H9 (cell line): ENCODE measurements around the gene TSPAN2. TPM values are rescaled to one million over a fixed set of nuclear protein-coding genes. Genes with fewer than 3 reads are reported as not detected.

Source experiments
- DNase-seq: peaks from one replicate; pipeline ENCODE4 v3.0.0-alpha.2; 2017
- H2AFZ ChIP-seq: one replicate; pipeline ENCODE4 v1.6.1; 2013; ENCODE audit warnings: mild to moderate bottlenecking, low read length, control low read depth, moderate library complexity
- H2AK5ac ChIP-seq: 2 replicates; pipeline ENCODE4 v1.6.1; 2013; ENCODE audit warnings: low read length, control low read depth, mixed read lengths; ENCODE audit not compliant: insufficient read length
- H2BK120ac ChIP-seq: one replicate; pipeline ENCODE4 v1.6.1; 2013; ENCODE audit warnings: low read depth, mild to moderate bottlenecking, low read length, control low read depth, inconsistent platforms; ENCODE audit not compliant: poor library complexity, severe bottlenecking
- H2BK12ac ChIP-seq: 2 replicates; pipeline ENCODE4 v1.6.1; 2013; ENCODE audit warnings: low read length, control low read depth, mixed read lengths, low read depth; ENCODE audit not compliant: insufficient read length
- H2BK15ac ChIP-seq: 2 replicates; pipeline ENCODE4 v1.6.1; 2013; ENCODE audit warnings: low read depth, low read length, control low read depth
- H2BK20ac ChIP-seq: one replicate; pipeline ENCODE4 v1.6.1; 2013; ENCODE audit warnings: low read depth, mild to moderate bottlenecking, low read length, control low read depth, inconsistent platforms; ENCODE audit not compliant: poor library complexity, severe bottlenecking
- H2BK5ac ChIP-seq: 2 replicates; pipeline ENCODE4 v1.6.1; 2013; ENCODE audit warnings: low read length, control low read depth, mixed read lengths; ENCODE audit not compliant: insufficient read length
- H3K14ac ChIP-seq: 2 replicates; pipeline ENCODE4 v1.6.1; 2013; ENCODE audit warnings: low read length, control low read depth; ENCODE audit not compliant: insufficient read depth
- H3K18ac ChIP-seq: 2 replicates; pipeline ENCODE4 v1.6.1; 2013; ENCODE audit warnings: low read depth, mild to moderate bottlenecking, mixed read lengths, low read length, control low read depth; ENCODE audit not compliant: insufficient read length
- H3K23ac ChIP-seq: 2 replicates; pipeline ENCODE4 v1.6.1; 2013; ENCODE audit warnings: low read length, control low read depth, mixed read lengths, low read depth; ENCODE audit not compliant: insufficient read length
- H3K23me2 ChIP-seq: 2 replicates; pipeline ENCODE4 v1.6.1; 2013; ENCODE audit warnings: low read depth, mild to moderate bottlenecking, mixed read lengths, low read length, control low read depth; ENCODE audit not compliant: insufficient read length, poor library complexity, severe bottlenecking
- H3K27ac ChIP-seq: 2 replicates; pipeline ENCODE4 v1.5.1; 2013; ENCODE audit warnings: low read length, control low read depth, mixed read lengths, low read depth; ENCODE audit not compliant: insufficient read length
- H3K27me3 ChIP-seq: 2 replicates; pipeline ENCODE4 v1.6.1; 2013; ENCODE audit warnings: low read length, control low read depth, inconsistent platforms; ENCODE audit not compliant: insufficient read depth
- H3K4ac ChIP-seq: 2 replicates; pipeline ENCODE4 v1.6.1; 2013; ENCODE audit warnings: low read depth, mild to moderate bottlenecking, control low read depth, inconsistent platforms, low read length, moderate library complexity
- H3K4me1 ChIP-seq: 2 replicates; pipeline ENCODE4 v1.6.1; 2013; ENCODE audit warnings: low read length, control low read depth, inconsistent platforms; ENCODE audit not compliant: insufficient read depth
- H3K4me2 ChIP-seq: 2 replicates; pipeline ENCODE4 v1.6.1; 2013; ENCODE audit warnings: low read length, control low read depth, mixed read lengths; ENCODE audit not compliant: insufficient read length, insufficient read depth
- H3K56ac ChIP-seq: 2 replicates; pipeline ENCODE4 v1.6.1; 2013; ENCODE audit warnings: low read depth, mild to moderate bottlenecking, mixed read lengths, low read length, control low read depth; ENCODE audit not compliant: insufficient read length
- H3K79me1 ChIP-seq: 2 replicates; pipeline ENCODE4 v1.6.1; 2013; ENCODE audit warnings: low read depth, mild to moderate bottlenecking, moderate library complexity, low read length, control low read depth, inconsistent platforms; ENCODE audit not compliant: insufficient read depth, poor library complexity, severe bottlenecking
- H3K79me2 ChIP-seq: 2 replicates; pipeline ENCODE4 v1.6.1; 2013; ENCODE audit warnings: low read length, control low read depth, inconsistent platforms; ENCODE audit not compliant: insufficient read depth
- H3K9ac ChIP-seq: 2 replicates; pipeline ENCODE4 v1.6.1; 2013; ENCODE audit warnings: low read length, control low read depth, mixed read lengths; ENCODE audit not compliant: insufficient read length; ENCODE audit errors: extremely low read depth
- H3K9me3 ChIP-seq: one replicate; pipeline ENCODE4 v1.6.1; 2013; ENCODE audit warnings: low read depth, low read length, inconsistent platforms; ENCODE audit not compliant: control insufficient read depth
- H3T11ph ChIP-seq: one replicate; pipeline ENCODE4 v1.6.1; 2013; ENCODE audit warnings: mild to moderate bottlenecking, low read length, control low read depth, inconsistent platforms
- H4K20me1 ChIP-seq: one replicate; pipeline ENCODE4 v1.6.1; 2013; ENCODE audit not compliant: control insufficient read depth, insufficient read length, insufficient read depth
- H4K5ac ChIP-seq: 2 replicates; pipeline ENCODE4 v1.6.1; 2013; ENCODE audit warnings: low read depth, mild to moderate bottlenecking, mixed read lengths, low read length, control low read depth; ENCODE audit not compliant: insufficient read length
- H4K8ac ChIP-seq: replicated peaks from 2 replicates; pipeline ENCODE4 v1.6.1; 2013; ENCODE audit warnings: low read length, control low read depth, mixed read lengths, low read depth; ENCODE audit not compliant: insufficient read length
- H4K91ac ChIP-seq: 2 replicates; pipeline ENCODE4 v1.6.1; 2013; ENCODE audit warnings: low read depth, mild to moderate bottlenecking, moderate library complexity, mixed read lengths, low read length, control low read depth; ENCODE audit not compliant: insufficient read length
- H3K27ac Mint-ChIP-seq, 3 experiments: 2 replicates in 2 of 3; 3 replicates in 1 of 3; pipeline ENCODE4 v1.8.0; 2020 to 2021; ENCODE audit warnings: mixed read lengths in 3 of 3, mild to moderate bottlenecking in 1 of 3, moderate library complexity in 1 of 3
- H3K27me3 Mint-ChIP-seq: 2 replicates; pipeline ENCODE4 v1.8.0; 2021; ENCODE audit warnings: low read depth, mild to moderate bottlenecking, moderate library complexity, mixed read lengths
- H3K36me3 Mint-ChIP-seq, 3 experiments: 2 replicates in 2 of 3; 3 replicates in 1 of 3; pipeline ENCODE4 v1.8.0; 2020 to 2021; ENCODE audit warnings: low read depth in 3 of 3, mixed read lengths in 3 of 3; ENCODE audit not compliant: insufficient read depth in 1 of 3
- H3K4me1 Mint-ChIP-seq, 2 experiments: 2 replicates each; pipeline ENCODE4 v1.8.0; 2020; ENCODE audit warnings: mixed read lengths in 2 of 2
- H3K4me3 Mint-ChIP-seq, 2 experiments: 2 replicates in 1 of 2; 3 replicates in 1 of 2; pipeline ENCODE4 v1.8.0; 2020 to 2021; ENCODE audit warnings: mild to moderate bottlenecking in 2 of 2, mixed read lengths in 2 of 2, moderate library complexity in 1 of 2
- H3K9me3 Mint-ChIP-seq, 2 experiments: 2 replicates in 1 of 2; 3 replicates in 1 of 2; pipeline ENCODE4 v1.8.0; 2020; ENCODE audit warnings: mild to moderate bottlenecking in 2 of 2, mixed read lengths in 2 of 2, moderate library complexity in 1 of 2
- WGBS: extraction: QIAGEN DNeasy Blood & Tissue Kit; methylation state at CpG from one replicate; pipeline ENCODE4 v1.1.7; 2013; ENCODE audit warnings: missing lambda C conversion rate, low lambda C conversion rate, mixed read lengths; ENCODE audit not compliant: insufficient read length; ENCODE audit errors: extremely low coverage; 5-methylcytosine and 5-hydroxymethylcytosine counted together
- total RNA-seq: library from RNA; stranded (reverse); gene quantifications from 2 replicates; pipeline ENCODE4 v1.2.1, GENCODE V29; 2021
- TF ChIP-seq, protein P1 (sequence below): fragments of 200-600 bp; sonication (generic); conservative IDR thresholded peaks from 3 replicates; pipeline ENCODE4 v1.8.0; 2021; ENCODE audit warnings: antibody characterized with exemption, mild to moderate bottlenecking

TSPAN2 gene
- total RNA-seq, 1 experiment from 2014 or later: 10.8 TPM

DNA sequence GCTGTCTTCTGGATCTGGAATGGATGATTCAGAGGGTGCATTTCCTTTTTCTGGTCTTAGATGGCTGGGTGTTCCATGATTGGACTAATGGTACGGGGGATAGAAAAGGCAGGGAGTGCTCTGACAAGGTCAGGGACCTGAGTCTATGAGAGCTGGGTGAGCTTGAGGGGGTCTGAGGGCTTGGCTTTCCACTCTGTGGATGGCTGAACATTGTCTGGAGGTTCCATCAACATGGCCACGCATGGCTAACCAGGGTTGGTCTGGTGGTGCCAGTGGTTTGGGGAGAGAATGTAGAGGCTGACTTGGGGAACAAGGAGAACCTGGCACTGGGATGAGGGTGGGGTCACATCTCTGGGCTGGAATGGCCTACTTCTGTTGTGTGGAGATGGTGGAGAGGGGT is 41.5 kb upstream of the TSPAN2 start:
- Histone ChIP-seq H2BK120ac (no peak overlapping the region), H2BK15ac (no peak overlapping the region), H2BK12ac (no peak overlapping the region), H2AK5ac (no peak overlapping the region), H3K18ac (no peak overlapping the region), H3K27ac (no peak overlapping the region), H3K4me1 (no peaks in the 10 kb centered on the region), H4K5ac (no peak overlapping the region), H3K9ac (no peak overlapping the region), H3K79me2 (no peaks in the 10 kb centered on the region), H3K79me1 (no peaks in the 10 kb centered on the region), H2BK20ac (no peak overlapping the region), H4K20me1 (no peaks in the 10 kb centered on the region), H4K91ac (no peak overlapping the region), H3K4me2 (no peak overlapping the region), H2BK5ac (no peak overlapping the region), H3K4ac (no peak overlapping the region), H3K23me2 (no peaks in the 10 kb centered on the region), H3T11ph (no peak overlapping the region), H3K23ac (no peak overlapping the region), H2AFZ (no peak overlapping the region), H4K8ac (no peak overlapping the region), H3K9me3 (no peaks in the 10 kb centered on the region), H3K27me3 (no peaks in the 10 kb centered on the region), H3K56ac (no peak overlapping the region), H3K14ac (no peak overlapping the region)
- Mint-ChIP-seq H3K9me3 (peaks cover 0 to 4% of the 10 kb centered on the region in 2 experiments; a peak in 1 of 5 replicates), H3K4me3 (no peak overlapping the region), H3K36me3 (no peaks in the 10 kb centered on the region), H3K27ac (peak overlapping the region in 1 of 3 experiments; percentile 37; a peak in 2 of 7 replicates), H3K27me3 (no peaks in the 10 kb centered on the region), H3K4me1 (peaks cover 0 to 2% of the 10 kb centered on the region in 2 experiments; a peak in 1 of 4 replicates)
- TF ChIP-seq, protein P1, sequence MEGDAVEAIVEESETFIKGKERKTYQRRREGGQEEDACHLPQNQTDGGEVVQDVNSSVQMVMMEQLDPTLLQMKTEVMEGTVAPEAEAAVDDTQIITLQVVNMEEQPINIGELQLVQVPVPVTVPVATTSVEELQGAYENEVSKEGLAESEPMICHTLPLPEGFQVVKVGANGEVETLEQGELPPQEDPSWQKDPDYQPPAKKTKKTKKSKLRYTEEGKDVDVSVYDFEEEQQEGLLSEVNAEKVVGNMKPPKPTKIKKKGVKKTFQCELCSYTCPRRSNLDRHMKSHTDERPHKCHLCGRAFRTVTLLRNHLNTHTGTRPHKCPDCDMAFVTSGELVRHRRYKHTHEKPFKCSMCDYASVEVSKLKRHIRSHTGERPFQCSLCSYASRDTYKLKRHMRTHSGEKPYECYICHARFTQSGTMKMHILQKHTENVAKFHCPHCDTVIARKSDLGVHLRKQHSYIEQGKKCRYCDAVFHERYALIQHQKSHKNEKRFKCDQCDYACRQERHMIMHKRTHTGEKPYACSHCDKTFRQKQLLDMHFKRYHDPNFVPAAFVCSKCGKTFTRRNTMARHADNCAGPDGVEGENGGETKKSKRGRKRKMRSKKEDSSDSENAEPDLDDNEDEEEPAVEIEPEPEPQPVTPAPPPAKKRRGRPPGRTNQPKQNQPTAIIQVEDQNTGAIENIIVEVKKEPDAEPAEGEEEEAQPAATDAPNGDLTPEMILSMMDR: no peak
- WGBS: no CpG with 5 or more reads among the region's 2 CpGs
- no peak for DNase-seq
